ENCODE results near the gene COG4. TPM values are rescaled to one million over a fixed set of nuclear protein-coding genes. Genes with fewer than 3 reads are reported as not detected.

Gene COG4
- total RNA-seq, 1 donor from 2014 or later, result 45.3 TPM

- DNase-seq (ENCODE audit: low read depth) (no peak), FAIRE-seq (no peak)
- Histone ChIP-seq H3K4me3 (ENCODE audit: low read depth, low read length) (no peak overlapping the region), H3K36me3 (ENCODE audit: control insufficient read depth, insufficient read depth, low read length) (peaks cover 25% of the 10 kb centered on the region), H3K27me3 (ENCODE audit: control insufficient read depth, insufficient read depth, low read length) (no peaks in the 10 kb centered on the region)
- TF ChIP-seq, protein P1, sequence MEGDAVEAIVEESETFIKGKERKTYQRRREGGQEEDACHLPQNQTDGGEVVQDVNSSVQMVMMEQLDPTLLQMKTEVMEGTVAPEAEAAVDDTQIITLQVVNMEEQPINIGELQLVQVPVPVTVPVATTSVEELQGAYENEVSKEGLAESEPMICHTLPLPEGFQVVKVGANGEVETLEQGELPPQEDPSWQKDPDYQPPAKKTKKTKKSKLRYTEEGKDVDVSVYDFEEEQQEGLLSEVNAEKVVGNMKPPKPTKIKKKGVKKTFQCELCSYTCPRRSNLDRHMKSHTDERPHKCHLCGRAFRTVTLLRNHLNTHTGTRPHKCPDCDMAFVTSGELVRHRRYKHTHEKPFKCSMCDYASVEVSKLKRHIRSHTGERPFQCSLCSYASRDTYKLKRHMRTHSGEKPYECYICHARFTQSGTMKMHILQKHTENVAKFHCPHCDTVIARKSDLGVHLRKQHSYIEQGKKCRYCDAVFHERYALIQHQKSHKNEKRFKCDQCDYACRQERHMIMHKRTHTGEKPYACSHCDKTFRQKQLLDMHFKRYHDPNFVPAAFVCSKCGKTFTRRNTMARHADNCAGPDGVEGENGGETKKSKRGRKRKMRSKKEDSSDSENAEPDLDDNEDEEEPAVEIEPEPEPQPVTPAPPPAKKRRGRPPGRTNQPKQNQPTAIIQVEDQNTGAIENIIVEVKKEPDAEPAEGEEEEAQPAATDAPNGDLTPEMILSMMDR (IDR thresholded peaks at IDR 0.05; ENCODE audit: insufficient read depth, low read length, severe bottlenecking), result no peak
Observed at GRCh38 chr16:70569752-70570151, 46.4 kb upstream of the COG4 start.

- no peak for FAIRE-seq
- peak; percentile 93 for DNase-seq (ENCODE audit: low read depth)
- H3K36me3 ChIP-seq (ENCODE audit: control insufficient read depth, insufficient read depth, low read length), result peaks cover 32% of the 10 kb centered on the region
Observed at GRCh38 chr16:70568601-70569237, 45.4 kb upstream of the COG4 start.

GRCh38 chr16:70565053-70565452 lies 41.7 kb upstream of the COG4 start:
- no peak for DNase-seq (ENCODE audit: low read depth)
- FAIRE-seq, result no peak
- no peak overlapping the region for H3K4me3 ChIP-seq (ENCODE audit: low read depth, low read length)
- H3K36me3 ChIP-seq (ENCODE audit: control insufficient read depth, insufficient read depth, low read length), result peaks cover 36% of the 10 kb centered on the region
- no peaks in the 10 kb centered on the region for H3K27me3 ChIP-seq (ENCODE audit: control insufficient read depth, insufficient read depth, low read length)
- TF ChIP-seq, protein P1 (IDR thresholded peaks at IDR 0.05; ENCODE audit: insufficient read depth, low read length, severe bottlenecking), result no peak

More at GRCh38 chr16:70568601-70569237, 45.4 kb upstream of the COG4 start:
- no peaks in the 10 kb centered on the region for H3K27me3 ChIP-seq (ENCODE audit: control insufficient read depth, insufficient read depth, low read length)
- no peak overlapping the region for H3K4me3 ChIP-seq (ENCODE audit: low read depth, low read length)
- TF ChIP-seq, protein P1 (IDR thresholded peaks at IDR 0.05; ENCODE audit: insufficient read depth, low read length, severe bottlenecking), result no peak

DNA sequence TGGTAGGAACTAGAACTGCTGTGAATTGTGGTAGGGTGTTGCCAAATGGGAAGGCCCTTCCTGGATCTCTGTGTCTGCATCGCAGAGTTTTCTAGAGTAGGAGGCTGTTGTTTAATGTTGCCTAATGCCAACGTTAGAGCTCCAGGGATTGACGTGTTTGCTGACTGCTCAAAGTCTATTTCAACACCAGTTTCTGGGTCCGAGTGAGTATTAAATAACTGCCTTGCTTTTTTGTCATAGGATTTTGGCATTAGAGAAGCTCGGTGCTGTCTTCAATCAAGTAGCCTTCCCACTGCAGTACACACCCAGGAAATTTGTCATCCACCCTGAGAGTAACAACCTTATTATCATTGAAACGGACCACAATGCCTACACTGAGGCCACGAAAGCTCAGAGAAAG lies 40.3 kb upstream of the COG4 start:
- DNase-seq (ENCODE audit: low read depth) (peak; percentile 27), FAIRE-seq (no peak)
- TF ChIP-seq, protein P1 (IDR thresholded peaks at IDR 0.05; ENCODE audit: insufficient read depth, low read length, severe bottlenecking), result no peak
- H3K36me3 ChIP-seq (ENCODE audit: control insufficient read depth, insufficient read depth, low read length), result peaks cover 32% of the 10 kb centered on the region
- H3K4me3 ChIP-seq (ENCODE audit: low read depth, low read length), result no peak overlapping the region
- H3K27me3 ChIP-seq (ENCODE audit: control insufficient read depth, insufficient read depth, low read length), result no peaks in the 10 kb centered on the region

DNA sequence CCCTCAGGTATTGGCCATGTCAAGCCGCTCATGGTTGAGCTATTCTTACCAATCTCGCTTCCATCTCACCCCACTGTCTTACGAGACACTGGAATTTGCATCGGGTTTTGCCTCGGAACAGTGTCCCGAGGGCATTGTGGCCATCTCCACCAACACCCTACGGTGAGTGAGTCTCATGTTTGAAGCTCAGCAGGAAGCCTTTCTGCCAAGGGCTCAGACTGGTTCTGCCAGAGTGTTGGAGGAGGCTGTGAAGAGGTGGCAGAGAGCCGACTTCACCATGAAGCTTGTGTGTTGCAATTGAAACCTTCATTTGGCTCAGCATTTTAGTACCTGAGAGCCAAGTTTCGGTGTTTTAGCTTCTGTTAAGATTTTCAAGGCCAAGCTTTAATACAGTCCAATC lies 38.3 kb upstream of the COG4 start:
- H3K27me3 ChIP-seq (ENCODE audit: control insufficient read depth, insufficient read depth, low read length), result no peaks in the 10 kb centered on the region
- TF ChIP-seq, protein P1 (IDR thresholded peaks at IDR 0.05; ENCODE audit: insufficient read depth, low read length, severe bottlenecking), result no peak
- no peak overlapping the region for H3K4me3 ChIP-seq (ENCODE audit: low read depth, low read length)
- peak; percentile 37 for DNase-seq (ENCODE audit: low read depth)
- no peak for FAIRE-seq
- H3K36me3 ChIP-seq (ENCODE audit: control insufficient read depth, insufficient read depth, low read length), result peaks cover 30% of the 10 kb centered on the region

GRCh38 chr16:70556063-70556462 lies 32.7 kb upstream of the COG4 start:
- Histone ChIP-seq H3K36me3 (ENCODE audit: control insufficient read depth, insufficient read depth, low read length) (peaks cover 33% of the 10 kb centered on the region), H3K4me3 (ENCODE audit: low read depth, low read length) (no peak overlapping the region), H3K27me3 (ENCODE audit: control insufficient read depth, insufficient read depth, low read length) (no peaks in the 10 kb centered on the region)
- no peak for DNase-seq (ENCODE audit: low read depth)
- FAIRE-seq, result no peak
- TF ChIP-seq, protein P1 (IDR thresholded peaks at IDR 0.05; ENCODE audit: insufficient read depth, low read length, severe bottlenecking), result no peak
